Cardiac fibroblast (primary cell): ENCODE measurements around the gene ZNF429.
"Not testable (repeated sequence)": the region's sequence is repeated elsewhere in the genome, so short reads cannot be mapped to it uniquely, and the experiment has no call there.

Experiments
- DNase-seq, 2 donors: peaks; one replicate each; pipeline versions ENCODE4 v3.0.0 to v3.0.0-alpha.2; 2010; ENCODE audit warnings: low read depth in 2 of 2
- H3K4me3 ChIP-seq, 2 donors: replicated peaks in 1 of 2; 1 replicate in 1 of 2; 2 replicates in 1 of 2; pipeline ENCODE4 v1.5.1; 2011; ENCODE audit warnings: low read depth in 2 of 2, low read length in 2 of 2, mild to moderate bottlenecking in 2 of 2, moderate library complexity in 1 of 2
- CTCF ChIP-seq: IDR thresholded peaks from one replicate; pipeline ENCODE4 v1.5.1; 2011; ENCODE audit warnings: low read depth, mild to moderate bottlenecking, low read length, inconsistent platforms

ZNF429 gene

GRCh38 chr19:21602082-21602658, 96.8 kb downstream of the ZNF429 start:
- no peak for TF ChIP-seq CTCF
- DNase-seq: no peak
- H3K4me3 ChIP-seq: no peak overlapping the region

GRCh38 chr19:21602659-21603430, 97.4 kb downstream of the ZNF429 start:
- DNase-seq: peak in 1 of 2 donors; percentile 5
- not testable (repeated sequence) for H3K4me3 ChIP-seq

GRCh38 chr19:21603431-21604231, 98.2 kb downstream of the ZNF429 start:
- no peak for TF ChIP-seq CTCF
- H3K4me3 ChIP-seq: peak overlapping the region in 1 of 2 donors; percentile 33
- peak in 1 of 2 donors; percentile 1 for DNase-seq

GRCh38 chr19:21604351-21604926, 99.0 kb downstream of the ZNF429 start:
- peak overlapping the region; percentile 33 to 49 for H3K4me3 ChIP-seq
- TF ChIP-seq CTCF: no peak
- DNase-seq: peak; percentile 47 to 49
